Urinary bladder (tissue), 4 donors: Measurements from ENCODE around the gene RGS16. TPM values are rescaled to one million over a fixed set of nuclear protein-coding genes. Genes with fewer than 3 reads are reported as not detected.

Experiments
- DNase-seq: peaks from one replicate; pipeline ENCODE4 v3.0.0-alpha.2; 2015; ENCODE audit errors: extremely low spot score
- H3K27ac ChIP-seq: one replicate; pipeline ENCODE4 v1.5.1; 2013; ENCODE audit warnings: low read depth, mild to moderate bottlenecking, moderate library complexity
- H3K36me3 ChIP-seq: one replicate; pipeline ENCODE4 v1.6.1; 2013; ENCODE audit warnings: mild to moderate bottlenecking, moderate library complexity; ENCODE audit not compliant: insufficient read depth
- H3K4me1 ChIP-seq: one replicate; pipeline ENCODE4 v1.6.1; 2013; ENCODE audit warnings: mild to moderate bottlenecking, moderate library complexity; ENCODE audit not compliant: insufficient read depth
- H3K4me3 ChIP-seq: one replicate; pipeline ENCODE4 v1.5.1; 2013; ENCODE audit warnings: low read depth, low read length
- WGBS: extraction: QIAGEN DNeasy Blood & Tissue Kit; methylation state at CpG from one replicate; pipeline ENCODE4 v1.1.7; 2013; 5-methylcytosine and 5-hydroxymethylcytosine counted together
- polyA plus RNA-seq: library from polyadenylated mRNA; stranded (reverse); fragments of 200-250 nt; gene quantifications from one replicate; pipeline ENCODE4 v1.2.3, GENCODE V29; 2013
- total RNA-seq: library from RNA; depleted of rRNA; stranded (reverse); fragments of >200 nt; gene quantifications from one replicate; pipeline ENCODE4 v1.2.3, GENCODE V29; 2014
- donor health status: healthy with polysubstance abuse.
- donor health status: healthy.

RGS16 gene
- total and polyA plus RNA-seq, 2 donors: 5.9 to 7.9 TPM

GRCh38 chr1:182568647-182569284 lies 35.4 kb downstream of the RGS16 start:
- Histone ChIP-seq H3K36me3 (peaks cover 3% of the 10 kb centered on the region), H3K4me1 (no peaks in the 10 kb centered on the region), H3K4me3 (no peak overlapping the region), H3K27ac (no peak overlapping the region)
- WGBS: 69% methylated on average over 3 of the region's 3 CpGs
- no peak for DNase-seq

DNA sequence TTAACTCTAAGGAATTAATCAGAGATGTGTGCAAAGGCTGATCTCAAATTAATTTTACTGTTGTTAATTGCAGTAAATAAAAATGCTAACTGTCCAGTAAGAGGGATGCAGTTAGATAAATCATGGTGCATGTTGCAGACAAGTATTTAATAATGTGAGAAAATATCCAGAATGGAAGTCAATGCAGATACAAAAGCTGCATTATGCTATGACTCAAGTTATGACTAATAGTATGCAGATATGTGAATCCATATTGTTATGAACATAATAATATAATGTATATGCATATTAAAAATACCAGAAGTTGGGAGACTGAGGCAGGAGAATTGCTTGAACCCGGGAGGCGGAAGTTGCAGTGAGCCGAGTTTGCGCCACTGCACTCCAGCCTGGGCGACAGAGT lies 36.6 kb downstream of the RGS16 start:
- no peaks in the 10 kb centered on the region for H3K4me1 ChIP-seq
- H3K4me3 ChIP-seq: no peak overlapping the region
- H3K36me3 ChIP-seq: peaks cover 1% of the 10 kb centered on the region
- DNase-seq: no peak
- H3K27ac ChIP-seq: no peak overlapping the region
- WGBS: 94% methylated on average over 5 of the region's 5 CpGs

- 72% methylated on average over 3 of the region's 3 CpGs for WGBS
- H3K36me3 ChIP-seq: no peaks in the 10 kb centered on the region
- H3K4me1 ChIP-seq: no peaks in the 10 kb centered on the region
- DNase-seq: no peak
- no peak overlapping the region for H3K4me3 ChIP-seq
- no peak overlapping the region for H3K27ac ChIP-seq
These were observed 38.7 kb downstream of the RGS16 start for GRCh38 chr1:182565537-182565936.

GRCh38 chr1:182564406-182565004 lies 39.7 kb downstream of the RGS16 start:
- Histone ChIP-seq H3K4me1 (no peaks in the 10 kb centered on the region), H3K4me3 (no peak overlapping the region), H3K36me3 (no peaks in the 10 kb centered on the region), H3K27ac (no peak overlapping the region)
- 73% methylated on average over 2 of the region's 2 CpGs for WGBS
- DNase-seq: no peak

DNA sequence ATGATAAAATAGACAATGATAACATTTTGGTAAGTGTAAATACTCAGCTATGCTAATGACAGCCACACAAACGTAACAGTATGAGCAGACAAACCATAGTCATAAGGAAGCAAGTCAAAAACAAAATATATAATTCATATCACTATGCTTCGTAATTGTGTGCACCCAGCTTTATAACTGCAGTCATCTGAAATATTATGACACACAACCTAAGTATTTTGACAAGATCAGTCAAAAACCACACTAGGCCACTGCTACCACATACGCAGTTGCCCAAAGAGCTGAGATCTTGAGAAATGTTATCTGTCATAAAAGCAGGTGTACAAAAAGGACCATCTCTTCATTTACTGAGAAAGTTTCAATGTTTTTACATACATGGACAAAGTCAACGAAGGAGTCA lies 41.1 kb downstream of the RGS16 start:
- Histone ChIP-seq H3K4me3 (no peak overlapping the region), H3K36me3 (no peaks in the 10 kb centered on the region), H3K27ac (no peak overlapping the region), H3K4me1 (no peaks in the 10 kb centered on the region)
- DNase-seq: no peak
- whole genome bisulfite sequencing: 88% methylated on average over 4 of the region's 4 CpGs

- no peaks in the 10 kb centered on the region for H3K4me1 ChIP-seq
- no peak overlapping the region for H3K4me3 ChIP-seq
- H3K27ac ChIP-seq: no peak overlapping the region
- DNase-seq: no peak
- 50% methylated on average over 4 of the region's 4 CpGs for WGBS
- H3K36me3 ChIP-seq: no peaks in the 10 kb centered on the region
These were observed 42.7 kb downstream of the RGS16 start for GRCh38 chr1:182561456-182561855.

- no peak overlapping the region for H3K27ac ChIP-seq
- no peaks in the 10 kb centered on the region for H3K4me1 ChIP-seq
- H3K36me3 ChIP-seq: no peaks in the 10 kb centered on the region
- no peak for DNase-seq
- 72% methylated on average over 7 of the region's 7 CpGs for WGBS
- H3K4me3 ChIP-seq: no peak overlapping the region
These were observed 43.7 kb downstream of the RGS16 start for GRCh38 chr1:182560392-182560984.

GRCh38 chr1:182556279-182556678 lies 47.9 kb downstream of the RGS16 start:
- Histone ChIP-seq H3K4me1 (no peaks in the 10 kb centered on the region), H3K36me3 (no peaks in the 10 kb centered on the region), H3K27ac (no peak overlapping the region), H3K4me3 (no peak overlapping the region)
- no peak for DNase-seq

DNA sequence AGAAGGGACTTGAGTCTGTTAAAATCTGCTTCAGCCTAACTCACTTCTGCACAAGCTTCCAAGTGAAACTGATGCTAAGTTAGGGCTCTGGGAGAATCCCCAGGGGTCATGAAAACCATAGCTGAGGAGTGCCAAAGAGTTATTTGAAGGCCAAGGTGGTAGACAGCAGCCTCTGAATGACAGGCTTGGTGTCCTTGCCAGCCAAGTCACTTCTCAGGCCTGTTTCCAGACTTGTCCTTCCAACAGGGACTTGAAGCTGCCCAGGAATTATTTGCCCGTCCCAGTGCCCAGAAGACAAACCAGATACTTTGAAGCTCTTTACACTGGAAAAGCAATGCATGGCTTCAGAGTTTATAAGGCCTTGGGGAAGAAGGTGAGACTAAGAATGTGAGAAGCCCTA lies 48.7 kb downstream of the RGS16 start:
- Histone ChIP-seq H3K4me1 (no peaks in the 10 kb centered on the region), H3K27ac (no peak overlapping the region), H3K4me3 (no peak overlapping the region), H3K36me3 (no peaks in the 10 kb centered on the region)
- WGBS: 76% methylated on average over 1 of the region's 1 CpG
- DNase-seq: no peak

DNA sequence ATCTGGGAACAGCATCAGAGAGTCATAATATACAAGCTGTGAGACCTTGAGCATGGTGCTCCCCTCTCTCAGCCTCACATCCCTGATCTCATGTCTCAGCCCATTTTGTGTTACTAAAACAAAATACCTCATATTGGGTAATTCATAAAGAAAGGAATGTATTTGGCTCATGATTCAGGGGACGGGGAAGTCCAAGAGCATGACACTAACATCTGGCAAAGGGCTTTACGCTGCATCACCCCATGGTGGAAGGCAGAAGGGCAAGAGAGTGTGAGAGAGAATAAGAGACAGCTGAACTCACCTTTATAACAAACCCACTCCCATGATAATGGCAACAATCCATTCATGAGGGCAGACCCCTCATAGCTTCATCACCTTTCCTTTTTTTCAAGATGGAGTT lies 51.7 kb downstream of the RGS16 start:
- no peak overlapping the region for H3K4me3 ChIP-seq
- DNase-seq: no peak
- WGBS: 83% methylated on average over 2 of the region's 2 CpGs
- no peaks in the 10 kb centered on the region for H3K36me3 ChIP-seq
- no peaks in the 10 kb centered on the region for H3K4me1 ChIP-seq
- H3K27ac ChIP-seq: no peak overlapping the region

DNA sequence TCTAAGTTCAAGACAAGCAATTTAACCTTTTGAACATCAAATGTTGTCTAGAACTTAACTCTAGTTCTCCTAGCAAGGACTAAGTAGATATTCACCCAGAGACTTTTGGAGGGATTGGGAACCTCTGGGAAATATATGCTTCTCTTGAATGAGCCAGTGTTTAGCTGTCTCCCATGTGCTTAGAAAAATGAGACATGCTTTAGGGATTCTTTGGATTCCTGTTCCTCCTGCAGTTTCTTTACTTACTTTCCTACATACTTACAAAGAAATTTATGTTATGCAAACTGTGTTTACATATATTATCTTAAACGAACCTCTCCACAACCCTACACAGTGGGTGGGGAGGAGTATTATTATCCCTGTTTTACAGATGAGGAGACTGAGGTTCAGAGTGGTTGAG lies 54.4 kb downstream of the RGS16 start:
- no peak for DNase-seq
- 30% methylated on average over 1 of the region's 1 CpG for WGBS

GRCh38 chr1:182549346-182549745 lies 54.8 kb downstream of the RGS16 start:
- DNase-seq: no peak
- H3K36me3 ChIP-seq: no peaks in the 10 kb centered on the region
- no peak overlapping the region for H3K27ac ChIP-seq
- H3K4me1 ChIP-seq: no peaks in the 10 kb centered on the region
- no peak overlapping the region for H3K4me3 ChIP-seq

More for the DNA sequence above, 54.4 kb downstream of the RGS16 start:
- Histone ChIP-seq H3K4me1 (no peaks in the 10 kb centered on the region), H3K27ac (no peak overlapping the region), H3K36me3 (no peaks in the 10 kb centered on the region), H3K4me3 (no peak overlapping the region)
